Measurements from ENCODE around the gene ARSG. TPM values are rescaled to one million over a fixed set of nuclear protein-coding genes. Genes with fewer than 3 reads are reported as not detected.

The ARSG gene
- total RNA-seq, 1 experiment from 2014 or later, result 5.6 TPM

Other genes with a start within 250 kb of the ARSG start
- gene AMZ2, start 43.5 kb upstream of the ARSG start, total RNA-seq (2014; rRNA removed; shearing (Covaris generic)), result 165 and 202 TPM in 2 replicates
- gene SLC16A6, start 368 bp upstream of the ARSG start, total RNA-seq (2014; rRNA removed; shearing (Covaris generic)), result 0.48 and 5.3 TPM in 2 replicates
- gene WIPI1, start 166.0 kb downstream of the ARSG start, total RNA-seq (2014; rRNA removed; shearing (Covaris generic)), result 31.8 and 32.8 TPM in 2 replicates
- 253 and 301 TPM in 2 replicates for gene PRKAR1A, start 220.9 kb downstream of the ARSG start, total RNA-seq (2014; rRNA removed; shearing (Covaris generic))